Activated CD8-positive, alpha-beta memory T cell treated with anti-CD3 and anti-CD28 coated beads, Interleukin-2, amount 50 U/mL, for 24 hours (primary cell): ENCODE data around the gene METAP1D.
"Not testable (repeated sequence)": the region's sequence is repeated elsewhere in the genome, so short reads cannot be mapped to it uniquely, and the experiment has no call there.

Source experiments
- DNase-seq: peaks from one replicate; pipeline ENCODE4 v3.0.0-alpha.2; 2020; ENCODE audit errors: extremely low read depth

METAP1D gene

DNA sequence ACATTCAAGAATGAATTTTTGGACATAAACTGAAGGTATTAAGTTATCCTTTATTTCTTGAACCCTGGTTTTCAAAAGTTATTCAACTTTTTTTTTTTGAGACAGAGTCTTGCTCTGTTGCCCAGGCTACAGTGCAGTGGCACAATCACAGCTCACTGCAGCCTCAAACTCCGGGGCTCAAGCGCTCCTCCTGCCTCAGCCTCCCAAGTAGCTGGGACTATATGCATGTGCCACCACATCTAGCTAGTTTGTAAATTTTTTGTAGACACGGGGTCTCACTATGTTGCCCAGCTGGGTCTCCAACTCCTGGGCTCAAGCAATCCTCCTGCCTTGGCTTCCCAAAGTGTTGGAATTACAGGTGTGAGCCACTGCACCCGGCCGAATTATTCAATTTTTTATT lies 2.7 kb upstream of the METAP1D start:
- not testable (repeated sequence) for DNase-seq

DNA sequence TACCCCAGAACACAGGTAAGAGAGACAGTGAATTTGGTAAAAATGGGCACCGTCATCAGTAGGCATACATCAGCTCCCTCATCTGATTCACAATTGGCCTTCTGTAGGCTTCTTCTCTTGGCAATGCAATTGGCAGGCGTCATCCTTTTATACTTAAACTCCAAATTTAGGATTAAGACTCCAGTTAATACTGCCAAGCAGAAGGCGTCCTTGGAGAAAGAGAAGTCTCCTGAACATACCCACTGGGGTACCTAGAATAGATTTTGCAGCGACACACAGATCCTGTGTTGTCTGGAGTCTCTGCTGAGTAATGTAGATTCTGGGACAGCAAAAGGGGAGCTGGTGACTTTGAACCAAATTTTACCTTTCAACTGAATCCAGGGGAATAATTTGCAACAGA lies 592 bp upstream of the METAP1D start:
- DNase-seq, result no peak

DNA sequence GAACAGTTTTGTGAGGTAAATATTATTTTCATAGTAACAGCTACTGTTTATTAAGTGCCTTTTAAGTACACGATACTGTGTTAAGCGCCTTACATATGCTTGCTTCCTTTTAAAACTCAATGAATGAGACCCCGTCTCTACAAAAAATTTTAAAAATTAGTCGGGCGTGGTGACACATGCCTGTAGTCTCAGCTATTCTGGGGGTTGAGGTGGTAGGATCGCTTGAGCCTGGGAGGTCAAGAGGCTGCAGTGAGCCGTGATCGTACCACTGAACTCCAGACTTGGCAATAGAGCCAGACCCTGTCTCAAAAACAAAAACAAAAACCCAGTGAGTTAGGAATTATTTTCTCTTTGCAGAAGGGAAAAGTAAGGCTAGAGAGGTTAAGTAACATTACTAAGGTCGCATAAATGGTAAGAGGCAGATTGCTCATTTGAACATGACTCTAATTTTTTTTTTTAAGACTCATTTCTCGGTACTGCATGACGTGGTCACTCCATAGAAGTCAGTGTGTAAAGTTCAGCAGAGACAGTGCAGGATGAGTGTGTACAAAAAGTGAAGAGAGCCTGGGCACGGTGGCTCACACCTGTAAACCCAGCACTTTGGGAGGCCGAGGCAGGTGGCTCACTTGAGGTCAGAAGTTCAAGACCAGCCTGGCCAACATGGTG lies 1.1 kb downstream of the METAP1D start:
- no peak for DNase-seq

DNA sequence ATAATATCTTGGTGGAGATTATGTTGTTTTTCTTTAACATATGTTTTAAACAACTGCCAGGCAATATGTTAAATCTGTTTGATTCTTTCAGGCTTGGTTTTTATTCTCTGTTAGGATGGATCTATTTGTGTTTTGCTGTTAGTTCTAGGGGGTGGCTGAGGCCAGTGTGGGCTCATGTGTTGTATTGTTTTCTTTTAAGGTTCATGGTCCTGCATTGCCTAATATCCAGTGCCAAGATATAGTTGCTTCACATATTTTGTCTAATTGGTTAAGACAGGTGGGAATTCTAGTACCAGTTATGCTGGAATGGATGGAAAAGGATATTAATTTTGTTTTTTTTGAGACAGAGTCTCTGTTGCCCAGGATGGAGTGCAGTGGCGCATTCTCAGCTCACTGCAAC lies 7.6 kb downstream of the METAP1D start:
- no peak for DNase-seq

DNA sequence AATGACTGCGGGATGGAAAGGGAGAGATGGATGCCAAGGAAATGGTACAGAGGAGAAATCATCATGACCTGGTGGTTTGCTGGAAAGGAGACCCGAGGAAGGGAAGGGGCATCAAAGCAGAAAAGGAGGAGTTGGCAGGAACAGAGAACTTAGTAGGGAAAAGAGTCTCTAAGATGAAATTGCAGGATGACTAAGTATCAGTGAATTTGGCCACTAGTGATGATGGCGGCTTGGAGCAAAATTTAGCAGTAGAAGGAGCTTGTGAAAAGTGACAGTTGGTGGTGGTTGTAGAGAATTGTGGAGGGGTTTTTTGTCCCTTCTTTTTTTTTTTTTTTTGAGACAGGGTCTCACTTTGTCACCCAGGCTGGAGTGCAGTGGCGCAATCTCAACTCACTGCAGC lies 10.1 kb downstream of the METAP1D start:
- no peak for DNase-seq

DNA sequence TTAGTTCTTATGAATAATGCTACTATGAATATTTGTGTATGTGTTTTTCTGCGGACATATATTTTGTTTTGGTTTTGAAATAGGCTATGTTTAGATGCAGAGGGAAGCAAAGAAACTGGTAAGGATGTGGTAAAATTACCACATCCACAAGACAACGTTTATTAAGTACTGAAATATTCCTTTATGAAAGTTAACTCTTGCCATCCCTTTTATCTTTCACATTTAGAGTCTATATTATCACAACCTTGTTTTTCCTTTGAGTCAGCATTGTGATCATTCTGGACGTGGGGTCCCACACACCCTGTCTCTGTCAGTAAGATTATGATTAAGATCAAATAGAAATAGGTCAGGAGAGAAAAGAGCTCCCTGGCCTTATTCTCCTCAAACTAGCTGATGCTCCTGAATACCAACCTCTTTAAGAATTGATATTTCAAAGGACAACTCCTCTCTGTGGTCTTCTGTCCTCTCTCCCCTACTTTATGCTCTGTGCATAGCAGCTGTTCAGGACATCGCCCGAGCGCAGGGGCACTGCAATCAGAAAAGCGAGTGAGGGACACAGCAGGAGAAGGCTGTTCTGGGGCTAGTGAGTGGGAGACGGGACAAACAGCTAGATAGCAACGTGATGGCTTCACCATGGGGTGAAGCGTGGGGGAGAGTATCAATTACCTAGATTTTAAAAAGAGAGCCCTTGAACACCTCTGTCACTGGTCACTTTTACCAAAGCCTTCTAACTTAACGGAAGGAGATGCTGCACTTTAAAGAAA lies 12.2 kb downstream of the METAP1D start:
- no peak for DNase-seq

DNA sequence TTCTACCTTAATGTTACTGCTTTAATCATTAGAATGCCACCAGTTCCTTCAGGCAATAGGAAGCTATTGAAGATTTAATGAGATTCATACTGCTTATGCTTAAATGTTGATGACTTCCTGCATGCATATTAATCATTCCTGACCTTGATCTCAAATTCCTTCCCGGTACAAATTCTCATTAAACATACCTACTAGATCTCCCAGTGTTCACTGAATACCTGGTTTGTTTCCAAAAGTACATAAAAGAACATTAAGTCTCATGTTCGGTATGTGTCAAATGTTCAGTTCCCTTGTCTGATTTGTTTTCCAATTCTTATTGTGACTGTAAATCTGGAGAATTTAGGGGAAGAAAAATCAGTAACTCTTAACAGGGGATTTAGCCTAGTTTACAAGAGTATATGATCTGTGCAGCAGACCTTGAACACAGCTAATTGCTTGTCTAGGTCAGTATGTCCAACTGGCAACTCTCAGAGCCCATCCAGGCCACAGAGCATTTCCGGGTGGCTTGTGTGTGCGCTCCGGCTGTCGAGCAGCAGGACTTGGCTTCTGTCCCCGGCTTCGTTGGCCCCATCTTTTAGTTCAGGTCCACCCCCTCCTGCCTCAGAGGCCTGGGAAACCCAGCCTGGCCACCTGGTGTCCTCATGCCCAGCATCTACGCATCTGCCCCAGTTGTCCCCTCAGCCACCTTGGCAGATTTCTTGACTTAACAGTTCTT lies 13.1 kb downstream of the METAP1D start:
- DNase-seq, result no peak

DNA sequence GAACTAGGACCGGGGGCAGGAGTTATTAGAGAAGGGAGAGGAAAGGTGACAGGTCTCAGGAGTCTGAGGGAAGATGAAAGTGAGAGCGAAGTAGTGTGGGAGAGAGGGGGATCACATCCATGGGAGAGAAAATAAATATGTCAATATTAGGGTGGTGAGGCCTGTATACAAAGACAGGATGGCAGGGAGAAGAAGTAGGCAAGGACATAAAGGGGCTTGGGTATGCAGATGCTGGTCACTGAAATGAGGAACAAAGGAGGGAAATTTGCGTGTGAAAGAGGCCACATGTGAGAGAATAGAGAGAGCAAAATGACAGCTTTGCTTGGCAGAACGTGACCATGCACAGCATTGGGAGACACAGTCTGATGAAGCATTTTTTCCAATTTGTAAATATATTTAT lies 13.6 kb downstream of the METAP1D start:
- no peak for DNase-seq

DNA sequence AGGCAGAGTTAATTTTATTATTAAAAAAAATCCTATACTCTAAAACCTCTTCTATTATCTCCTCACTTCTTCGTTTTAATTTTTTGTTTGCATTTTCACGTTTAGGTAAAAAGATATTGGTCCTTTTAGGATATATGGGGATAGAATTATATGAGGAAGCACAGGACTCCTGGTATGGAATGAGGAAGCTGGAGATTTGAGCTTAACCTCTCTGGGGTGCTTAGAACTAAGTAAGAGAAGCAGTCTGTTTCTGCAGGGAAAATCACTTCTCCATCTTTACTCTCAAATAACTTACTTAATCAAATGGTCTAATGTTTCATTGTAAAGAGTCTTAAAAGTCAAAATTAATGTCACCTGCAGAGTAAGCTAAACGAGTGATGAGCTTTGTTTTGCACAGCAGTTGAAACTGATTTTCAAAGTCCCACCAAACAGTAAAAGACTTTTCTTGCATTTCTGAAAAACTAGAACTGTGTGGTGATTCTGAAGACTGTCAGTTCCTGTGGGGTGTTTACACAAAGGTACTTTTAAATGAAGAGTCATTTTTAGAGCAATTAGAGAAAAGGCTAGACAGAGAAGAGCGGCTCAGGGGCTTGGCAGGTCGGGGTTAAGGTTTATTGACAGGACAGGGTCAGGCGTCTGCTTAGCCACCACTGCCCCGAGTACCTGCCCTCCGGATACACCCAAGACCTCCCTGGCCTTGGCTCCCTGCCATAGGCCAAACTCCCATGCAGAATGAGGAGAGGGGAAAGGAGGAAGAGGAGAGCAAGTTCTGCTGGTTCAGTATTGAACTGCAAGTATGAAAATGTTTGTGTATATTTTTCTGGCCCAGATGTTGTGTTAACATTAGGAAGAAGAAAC lies 21.6 kb downstream of the METAP1D start:
- no peak for DNase-seq

DNA sequence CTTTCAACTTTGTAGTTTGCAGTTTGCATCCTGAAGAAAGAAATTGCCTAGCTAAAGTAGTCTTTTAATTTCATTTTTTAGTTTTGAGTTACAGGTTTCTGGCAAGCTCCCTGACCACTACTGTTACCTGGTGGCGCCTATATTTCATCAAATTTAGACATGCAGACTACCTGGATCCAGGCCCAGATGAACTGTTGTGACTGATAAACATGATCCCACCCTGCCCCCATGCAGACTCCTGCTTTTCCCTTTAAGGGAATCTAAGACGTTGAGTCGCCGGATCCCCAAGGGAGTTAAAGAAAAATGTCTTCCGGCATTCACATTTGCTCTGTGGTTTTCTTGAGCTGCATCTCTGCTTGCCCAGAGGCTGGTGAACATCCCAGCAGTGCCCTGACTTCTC lies 22.2 kb downstream of the METAP1D start:
- DNase-seq, result no peak

DNA sequence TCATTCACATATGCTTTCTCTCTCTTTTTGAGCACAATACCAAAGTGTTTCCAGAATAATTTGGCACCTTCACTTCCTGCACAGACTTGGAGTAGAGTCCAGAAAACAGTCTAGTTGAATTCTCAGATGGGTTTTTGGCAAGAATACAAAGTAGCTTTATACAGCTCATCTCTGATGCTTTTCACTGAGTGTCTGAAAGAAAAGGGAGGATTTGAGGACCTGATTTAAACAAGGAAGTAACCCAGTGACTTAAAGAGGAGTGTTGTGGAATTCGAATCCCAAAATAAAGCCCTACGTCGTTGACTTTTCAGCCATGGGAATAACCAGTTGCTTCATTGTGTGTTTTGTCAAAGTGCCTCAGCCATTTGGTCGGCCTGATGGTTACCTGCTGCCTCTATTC lies 31.8 kb downstream of the METAP1D start:
- DNase-seq, result no peak

DNA sequence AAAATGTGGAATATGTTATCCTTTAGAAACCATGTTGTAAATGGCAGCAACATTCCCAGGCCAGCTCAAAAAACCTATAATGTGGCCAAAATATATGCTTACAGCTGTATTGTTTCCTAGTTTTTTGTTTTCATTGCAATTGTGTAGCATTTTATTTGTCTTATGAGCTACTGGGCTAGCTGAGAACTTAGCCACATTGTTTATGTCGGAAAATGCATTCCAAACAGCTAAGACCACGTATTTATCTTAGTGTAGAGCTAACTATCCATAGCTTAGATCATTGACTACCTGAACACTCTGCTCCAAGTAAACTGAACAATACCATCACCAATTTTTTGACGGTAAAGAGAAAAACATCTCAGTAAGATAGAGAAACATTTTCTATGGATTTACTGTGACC lies 38.4 kb downstream of the METAP1D start:
- DNase-seq, result no peak

DNA sequence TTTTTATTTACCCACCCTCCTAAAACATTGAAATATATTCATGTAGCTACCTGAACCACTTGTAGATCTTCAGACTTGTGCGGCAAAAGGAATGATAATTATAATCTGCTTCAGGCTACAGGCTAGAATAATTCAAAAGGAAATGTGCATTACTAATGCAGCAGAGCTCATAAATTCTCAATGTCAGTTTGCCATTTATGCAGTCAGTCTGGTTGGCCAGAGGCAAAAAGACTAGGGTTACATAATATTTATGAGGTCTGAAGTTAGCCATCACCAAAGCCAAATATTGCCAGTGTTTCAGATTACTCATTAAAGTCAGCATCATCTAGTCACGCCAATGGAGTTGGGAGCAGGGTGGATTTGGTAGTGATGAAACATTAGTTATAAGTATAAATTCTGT lies 38.9 kb downstream of the METAP1D start:
- DNase-seq, result no peak

DNA sequence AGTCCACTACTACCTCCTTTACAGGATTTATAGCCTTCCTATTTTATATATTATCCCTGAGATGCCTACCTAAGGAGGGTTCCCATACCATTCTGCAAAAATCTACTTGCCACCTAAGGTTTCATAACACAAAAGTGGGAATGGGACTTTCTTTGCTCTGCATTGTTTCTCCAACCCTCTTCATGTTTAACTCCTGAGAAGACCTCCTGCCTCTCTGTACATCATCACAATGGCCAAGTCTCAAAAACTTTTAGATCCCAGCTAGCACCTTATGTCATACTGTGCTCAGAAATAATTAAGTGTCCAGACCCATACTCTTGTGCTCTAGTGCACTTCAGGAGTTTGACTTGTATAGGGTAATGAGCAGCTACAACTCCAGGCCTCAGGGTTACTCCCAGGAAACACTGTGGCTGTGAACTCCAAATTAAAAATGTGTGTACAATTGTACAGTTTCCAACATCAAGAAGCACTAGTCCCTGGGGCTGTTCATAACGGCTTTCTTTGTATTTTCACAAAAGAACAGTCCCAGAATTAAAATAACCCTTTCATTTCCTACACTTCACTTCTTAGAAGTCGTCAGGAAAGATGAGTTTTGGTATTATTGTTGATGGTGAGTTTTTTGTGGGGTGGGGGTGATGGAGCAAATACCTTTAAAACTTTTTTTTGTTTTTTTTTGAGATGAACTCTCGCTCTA lies 39.4 kb downstream of the METAP1D start:
- DNase-seq, result no peak

DNA sequence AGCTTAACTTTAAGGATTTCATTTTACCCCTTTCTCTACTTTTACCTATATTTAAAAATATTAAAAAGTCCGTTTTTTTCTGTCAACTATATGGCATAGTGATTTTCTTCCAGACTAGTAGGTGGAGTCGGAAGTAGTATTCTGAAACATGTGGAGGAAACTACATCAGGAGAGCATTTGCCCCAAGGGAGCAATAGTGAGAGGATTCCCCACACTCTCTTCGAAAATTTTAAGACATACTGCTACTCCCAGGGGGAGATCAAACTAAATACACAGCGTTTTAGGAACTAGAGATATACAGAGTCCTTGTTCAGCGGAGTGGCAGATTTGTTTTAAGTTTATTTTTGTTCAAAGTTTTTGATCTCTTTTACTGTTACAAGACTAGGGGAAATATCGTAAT lies 40.6 kb downstream of the METAP1D start:
- no peak for DNase-seq

DNA sequence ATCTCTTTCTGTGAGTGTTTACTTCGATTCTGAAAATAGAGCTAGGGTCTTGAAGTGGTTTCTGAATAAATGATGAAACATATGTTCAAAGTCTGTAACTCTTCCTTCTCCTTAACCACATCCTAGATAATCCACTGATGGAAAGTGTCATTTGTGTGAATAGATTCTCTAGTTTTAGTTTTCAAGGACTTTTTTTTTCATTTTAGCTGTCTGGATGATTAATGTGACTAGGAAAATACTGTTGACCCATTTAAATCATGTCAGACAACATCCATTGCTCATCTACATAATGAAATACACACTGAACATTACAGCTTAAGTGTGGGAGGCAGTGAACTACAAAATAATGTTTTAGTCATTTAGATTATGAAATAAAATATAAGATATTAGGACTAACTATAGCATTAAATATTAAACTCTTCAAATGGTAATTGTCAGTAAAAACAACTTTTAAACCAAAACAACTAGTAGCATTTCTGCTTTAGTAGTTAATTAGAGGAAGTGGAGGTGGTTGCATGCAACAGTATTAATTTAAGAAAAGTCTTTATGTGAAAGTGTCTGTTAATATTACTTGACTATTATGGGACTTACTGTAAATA lies 46.4 kb downstream of the METAP1D start:
- no peak for DNase-seq

DNA sequence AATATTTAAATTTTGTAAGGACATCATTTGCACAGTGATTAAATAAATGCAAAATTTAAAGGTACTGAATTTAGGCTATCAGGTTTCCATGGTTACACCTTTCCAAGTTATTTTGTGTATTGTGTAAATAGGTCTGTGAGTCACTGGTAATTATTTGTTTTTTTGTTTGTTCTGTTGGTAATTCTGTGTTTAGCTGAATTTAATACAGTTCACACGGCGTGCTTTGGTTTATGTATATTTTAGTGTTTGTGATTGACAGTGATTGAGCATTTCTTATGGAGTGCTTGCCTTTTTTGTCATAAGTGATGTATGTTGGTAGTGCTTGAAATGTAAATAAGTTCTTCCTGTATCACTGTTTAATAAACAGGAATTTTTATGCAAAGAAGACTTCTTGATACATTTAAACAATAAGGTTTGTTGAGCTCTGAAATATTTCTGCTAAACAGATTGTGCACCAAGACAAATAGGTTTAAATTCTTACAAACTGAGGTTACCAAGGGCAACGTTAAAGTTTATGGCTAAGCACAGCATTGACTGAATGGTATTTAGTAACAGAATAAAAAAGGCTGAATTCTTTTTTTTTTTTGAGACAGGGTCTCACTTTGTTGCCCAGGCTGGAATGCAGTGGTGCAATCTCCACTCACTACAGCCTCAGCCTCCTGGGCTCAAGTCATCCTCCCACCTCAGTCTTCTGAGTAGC lies 47.3 kb downstream of the METAP1D start:
- DNase-seq, result no peak

DNA sequence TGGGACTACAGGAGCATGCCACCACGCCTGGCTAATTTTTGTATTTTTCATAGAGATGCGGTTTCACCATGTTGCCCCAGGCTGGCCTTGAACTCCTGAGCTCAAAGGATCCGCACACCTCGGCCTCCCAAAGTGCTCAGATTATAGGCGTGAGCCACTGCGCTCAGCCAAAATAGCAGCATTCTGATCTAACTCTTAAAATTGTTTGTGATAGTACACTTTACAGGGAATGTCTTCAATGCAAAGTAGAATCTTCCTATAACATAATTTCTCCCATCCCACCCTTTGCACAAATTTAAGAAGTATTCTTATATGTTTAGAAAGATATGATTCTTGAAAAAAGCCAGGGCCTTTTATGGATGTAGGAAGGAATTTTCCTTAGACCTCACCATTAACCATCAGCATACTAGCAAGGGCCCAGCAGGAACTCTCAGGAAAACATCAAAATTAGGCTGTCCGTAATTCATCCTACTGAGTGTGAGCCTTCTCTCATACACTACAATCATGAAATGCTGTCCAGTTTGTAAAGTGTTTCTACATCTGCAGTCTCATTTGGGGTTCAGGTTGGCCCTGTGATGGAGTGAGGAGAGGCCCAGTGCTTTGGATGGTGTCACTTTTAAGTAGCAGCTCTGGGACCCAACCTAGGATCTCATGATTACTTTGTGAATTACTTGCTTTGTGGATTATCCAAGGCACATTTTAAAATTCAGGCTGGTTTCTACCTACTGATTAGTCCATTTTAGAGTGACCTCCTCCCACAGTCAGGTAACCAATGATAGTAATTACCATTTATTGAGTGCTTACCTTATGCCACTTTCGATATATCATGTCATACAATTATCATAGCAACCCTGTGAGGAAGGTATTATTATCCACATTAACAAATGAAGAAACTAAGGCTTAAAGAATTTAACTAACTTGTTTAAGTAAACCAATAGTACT lies 48.1 kb downstream of the METAP1D start:
- DNase-seq, result no peak
